K562 (cell line): ENCODE data around the gene KLHL22. TPM values are rescaled to one million over a fixed set of nuclear protein-coding genes. Genes with fewer than 3 reads are reported as not detected.

Source experiments
- ATAC-seq: fragments of 200-7000 bp; cut with Tn5 transposase; 3 replicates; pipeline ENCODE4 v1.9.1; 2020; ENCODE audit warnings: moderate library complexity
- BruUV-seq: library from RNA; stranded (reverse); fragments of 400-500 nt; replicated peaks from 2 replicates; lab custom pipeline; 2021; lab: Mats Ljungman, UMichigan
- CTCF ChIA-PET: fragments of 300-600 bp; formaldehyde crosslinking; extraction: SDS; loops from one replicate; lab custom pipeline; 2021; ENCODE audit warnings: low intra/inter-chr PET ratio; lab: Yijun Ruan, JAX
- POLR2A ChIA-PET: fragments of 300-600, 350-650 bp; sonication (Branson Sonifier 250); formaldehyde crosslinking; extraction: SDS; loops from one replicate; lab custom pipeline; 2021; ENCODE audit warnings: antibody characterized with exemption, inconsistent platforms; lab: Yijun Ruan, JAX
- DNase-seq, 4 experiments: peaks; one replicate each; pipeline versions ENCODE4 v3.0.0 to v3.0.0-alpha.2; 2011 to 2018; ENCODE audit warnings: low spot score in 3 of 4, mixed read lengths in 3 of 4; ENCODE audit errors: extremely low read depth in 1 of 4
- FAIRE-seq: peaks from 2 replicates; lab custom pipeline; 2011; peaks lifted over from hg19 to GRCh38; lab: Jason Lieb, UNC
- H2AFZ ChIP-seq: 2 replicates; pipeline ENCODE4 v1.6.0; 2011; ENCODE audit warnings: low read depth, low read length, control low read depth, inconsistent platforms
- H3K27ac ChIP-seq: fragments of 200-600 bp; 3 replicates; pipeline ENCODE4 v1.8.0; 2011; ENCODE audit warnings: low read depth, mild to moderate bottlenecking, control low read depth, inconsistent platforms, low read length, moderate library complexity, mixed read lengths; ENCODE audit errors: extremely low read depth
- H3K27me3 ChIP-seq, 2 experiments: fragments of 300-600 bp in 1 of 2; 2 replicates in 1 of 2; 3 replicates in 1 of 2; pipeline versions ENCODE4 v1.6.0 to v1.8.0; 2011; ENCODE audit warnings: inconsistent platforms in 2 of 2, low read length in 2 of 2, mild to moderate bottlenecking in 1 of 2, mixed read lengths in 1 of 2, moderate library complexity in 1 of 2; ENCODE audit not compliant: control insufficient read depth in 2 of 2, insufficient read depth in 2 of 2
- H3K36me3 ChIP-seq: fragments of 300-600 bp; 3 replicates; pipeline ENCODE4 v1.8.0; 2011; ENCODE audit warnings: mild to moderate bottlenecking, low read length, inconsistent platforms; ENCODE audit not compliant: control insufficient read depth, insufficient read depth
- H3K4me1 ChIP-seq, 2 experiments: fragments of 200-600 bp in 1 of 2; replicated peaks in 1 of 2; 2 replicates in 1 of 2; 3 replicates in 1 of 2; pipeline versions ENCODE4 v1.5.1 to v1.8.0; 2011; ENCODE audit warnings: inconsistent platforms in 2 of 2, low read length in 2 of 2, mild to moderate bottlenecking in 1 of 2, mixed read lengths in 1 of 2, moderate library complexity in 1 of 2; ENCODE audit not compliant: control insufficient read depth in 2 of 2, insufficient read depth in 2 of 2
- H3K4me2 ChIP-seq: 2 replicates; pipeline ENCODE4 v1.6.1; 2011; ENCODE audit warnings: low read length, control low read depth, inconsistent platforms, mixed read lengths; ENCODE audit not compliant: insufficient read depth
- H3K4me3 ChIP-seq: fragments of 200-600 bp; sonication (generic), shearing (Covaris generic); 2 replicates; pipeline ENCODE4 v1.5.1; 2016; ENCODE audit warnings: control low read depth, inconsistent platforms
- H3K79me2 ChIP-seq: fragments of 200-600 bp; 3 replicates; pipeline ENCODE4 v1.8.0; 2011; ENCODE audit warnings: low read length, inconsistent platforms; ENCODE audit not compliant: control insufficient read depth, insufficient read depth
- H3K9ac ChIP-seq, 2 experiments: 2 replicates each; pipeline versions ENCODE4 v1.6.0 to v1.6.1; 2011; ENCODE audit warnings: low read depth in 2 of 2, low read length in 2 of 2, control low read depth in 1 of 2, inconsistent platforms in 1 of 2, mild to moderate bottlenecking in 1 of 2, mixed read lengths in 1 of 2; ENCODE audit not compliant: insufficient read depth in 1 of 2
- H3K9me1 ChIP-seq: one replicate; pipeline ENCODE4 v1.6.0; 2011; ENCODE audit warnings: inconsistent platforms, mild to moderate bottlenecking, low read length, moderate library complexity; ENCODE audit not compliant: control insufficient read depth, insufficient read depth
- H3K9me3 ChIP-seq: replicated peaks from 2 replicates; pipeline ENCODE4 v1.5.1; 2011; ENCODE audit warnings: low read depth, low read length, inconsistent platforms; ENCODE audit not compliant: control insufficient read depth, insufficient read depth
- H4K20me1 ChIP-seq: replicated peaks from 2 replicates; pipeline ENCODE4 v1.6.1; 2011; ENCODE audit warnings: low read length, inconsistent platforms, mixed read lengths; ENCODE audit not compliant: control insufficient read depth, insufficient read depth
- CBX1 ChIP-seq: sonication (generic); IDR thresholded peaks from 2 replicates; pipeline ENCODE4 v1.6.1; 2016; ENCODE audit warnings: antibody characterized with exemption, low read depth, mild to moderate bottlenecking
- EHMT2 ChIP-seq: fragments of 450-650 bp; IDR thresholded peaks from 2 replicates; pipeline ENCODE4 v1.6.1; 2018; ENCODE audit warnings: antibody characterized with exemption
- NR3C1 ChIP-seq: sonication (generic); formaldehyde crosslinking; IDR thresholded peaks from 2 replicates; pipeline ENCODE4 v1.8.1; 2022; ENCODE audit warnings: missing genetic modification reagents
- RBFOX2 ChIP-seq: fragments of 200-400 bp; formaldehyde crosslinking; IDR thresholded peaks from 2 replicates; pipeline ENCODE4 v1.6.1; 2017; ENCODE audit warnings: low read depth, mild to moderate bottlenecking, low read length, moderate library complexity
- SMARCA4 ChIP-seq: fragments of 450-650 bp; IDR thresholded peaks from 2 replicates; pipeline ENCODE4 v1.6.1; 2016
- SUPT5H ChIP-seq: fragments of 450-650 bp; IDR thresholded peaks from 2 replicates; pipeline ENCODE4 v1.6.1; 2016
- USF1 ChIP-seq: sonication (generic); formaldehyde crosslinking; IDR thresholded peaks from 2 replicates; pipeline ENCODE4 v1.9.0; 2022; ENCODE audit warnings: mild to moderate bottlenecking, missing genetic modification reagents
- WHSC1 ChIP-seq: IDR thresholded peaks from one replicate; pipeline ENCODE4 v1.6.1; 2012; ENCODE audit warnings: low read length, control low read depth, inconsistent platforms
- ZBTB43 ChIP-seq: sonication (generic); formaldehyde crosslinking; IDR thresholded peaks from 2 replicates; pipeline ENCODE4 v1.8.0; 2023; ENCODE audit warnings: mild to moderate bottlenecking, missing genetic modification reagents
- ZNF23 ChIP-seq: fragments of 250-450 bp; sonication (Bioruptor Pico); IDR thresholded peaks from 2 replicates; pipeline ENCODE4 v1.4.0; 2020; ENCODE audit warnings: mild to moderate bottlenecking
- WGBS: fragments of 100-300 bp; shearing (Covaris generic); methylation state at CpG from one replicate; pipeline ENCODE4 v1.1.6; 2016; ENCODE audit warnings: low coverage, mixed read lengths; ENCODE audit not compliant: insufficient coverage; ENCODE audit errors: missing lambda C conversion rate; 5-methylcytosine and 5-hydroxymethylcytosine counted together
- in situ Hi-C: fragments of 300-500 bp; cut with MboI; formaldehyde crosslinking; loops from 4 replicates; pipeline ENCODE4 v1.15.0; 2018; ENCODE audit warnings: inconsistent platforms, mixed read lengths
- intact Hi-C: fragments of 100-400 bp; cut with micrococcal nuclease; formaldehyde crosslinking; loops from 2 replicates; pipeline ENCODE4 v1.14.2; 2022
- polyA plus RNA-seq, 8 experiments: library from polyadenylated mRNA; depleted of rRNA in 4 of 8; stranded (reverse) in 5 of 8; unstranded in 3 of 8; fragments of >200 nt; fragmentation: Nextera tagmentation in 2 of 8; fragmentation: Illumina TruSeq in 1 of 8; extraction: Ambion mirVana in 2 of 8; extraction: Trizol in 1 of 8; gene quantifications; 2 replicates each; pipeline versions ENCODE4 v1.2.1 to v1.2.3, GENCODE V29; 2011 to 2014; ENCODE audit warnings: inconsistent platforms in 1 of 8, missing spikeins in 1 of 8
- total RNA-seq, 7 experiments: library from RNA; depleted of rRNA in 6 of 7; stranded (reverse); fragments of >200 nt in 6 of 7; fragmentation: Illumina TruSeq in 2 of 7; extraction: Trizol in 2 of 7; gene quantifications; 2 replicates each; pipeline versions ENCODE4 v1.2.1 to v1.2.3, GENCODE V29; 2011 to 2021; ENCODE audit warnings: low replicate concordance in 1 of 7
- TF ChIP-seq, protein P1 (sequence below), 2 experiments: IDR thresholded peaks; 2 replicates each; pipeline ENCODE4 v1.6.1; 2012; ENCODE audit warnings: improper control_type of control experiment in 2 of 2, low read depth in 2 of 2, low read length in 2 of 2, borderline replicate concordance in 1 of 2
- TF ChIP-seq, protein P2 (sequence below): fragments of 450-650 bp; IDR thresholded peaks from 2 replicates; pipeline ENCODE4 v1.6.1; 2017; ENCODE audit warnings: mild to moderate bottlenecking, moderate library complexity

The KLHL22 gene
- total and polyA plus RNA-seq, 9 of the 15 experiments (the other 6 are each of a cell fraction or from before 2014, with no cell fraction given): 1.3 to 25.6 (median 15.2) TPM

DNA sequence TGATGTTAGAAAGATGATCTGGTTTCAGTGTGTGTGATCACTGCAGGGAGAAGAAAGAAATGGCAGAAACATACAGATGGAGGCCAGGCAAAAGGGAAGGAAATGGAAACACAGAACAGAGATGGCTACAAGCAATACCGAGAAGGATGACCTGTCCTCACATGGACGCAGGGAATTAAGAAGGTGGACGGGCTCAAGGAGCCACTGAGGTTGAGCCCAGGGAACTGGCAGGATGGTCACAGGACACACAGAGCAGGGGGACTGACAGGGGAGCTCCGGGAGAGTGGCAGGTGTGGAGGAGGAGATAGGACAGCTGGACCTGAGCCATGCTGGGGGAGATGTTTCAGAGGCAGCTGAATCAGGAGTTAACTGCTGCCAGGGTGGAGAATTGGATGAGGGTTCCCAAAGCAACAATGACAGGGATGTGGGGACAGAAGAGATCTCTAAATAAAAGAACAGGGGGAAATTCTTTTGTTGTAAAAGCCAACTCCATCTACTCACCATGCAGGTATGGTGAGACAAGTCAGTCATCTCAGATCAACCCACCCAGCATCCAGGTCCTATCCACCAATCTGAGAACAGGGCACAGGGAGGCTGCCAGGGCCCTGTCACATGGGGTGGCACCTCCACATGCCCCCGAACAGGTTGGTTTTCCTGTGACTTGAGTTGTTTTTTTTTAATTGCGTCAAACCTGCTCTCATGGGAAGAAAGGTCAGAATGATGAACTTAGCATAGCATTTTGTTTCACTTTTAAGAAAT, 26.3 kb downstream of the KLHL22 start (continued):
- TF ChIP-seq, protein P1, sequence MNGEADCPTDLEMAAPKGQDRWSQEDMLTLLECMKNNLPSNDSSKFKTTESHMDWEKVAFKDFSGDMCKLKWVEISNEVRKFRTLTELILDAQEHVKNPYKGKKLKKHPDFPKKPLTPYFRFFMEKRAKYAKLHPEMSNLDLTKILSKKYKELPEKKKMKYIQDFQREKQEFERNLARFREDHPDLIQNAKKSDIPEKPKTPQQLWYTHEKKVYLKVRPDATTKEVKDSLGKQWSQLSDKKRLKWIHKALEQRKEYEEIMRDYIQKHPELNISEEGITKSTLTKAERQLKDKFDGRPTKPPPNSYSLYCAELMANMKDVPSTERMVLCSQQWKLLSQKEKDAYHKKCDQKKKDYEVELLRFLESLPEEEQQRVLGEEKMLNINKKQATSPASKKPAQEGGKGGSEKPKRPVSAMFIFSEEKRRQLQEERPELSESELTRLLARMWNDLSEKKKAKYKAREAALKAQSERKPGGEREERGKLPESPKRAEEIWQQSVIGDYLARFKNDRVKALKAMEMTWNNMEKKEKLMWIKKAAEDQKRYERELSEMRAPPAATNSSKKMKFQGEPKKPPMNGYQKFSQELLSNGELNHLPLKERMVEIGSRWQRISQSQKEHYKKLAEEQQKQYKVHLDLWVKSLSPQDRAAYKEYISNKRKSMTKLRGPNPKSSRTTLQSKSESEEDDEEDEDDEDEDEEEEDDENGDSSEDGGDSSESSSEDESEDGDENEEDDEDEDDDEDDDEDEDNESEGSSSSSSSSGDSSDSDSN (IDR thresholded peaks at IDR 0.05; ENCODE audit: borderline replicate concordance in 1 of 2, low read depth in 2 of 2, low read length in 2 of 2): no peak

GRCh38 chr22:20466659-20467379, 28.8 kb downstream of the KLHL22 start:
- Histone ChIP-seq H3K79me2 (no peaks in the 10 kb centered on the region), H3K4me3 (no peak overlapping the region), H3K9me3 (no peaks in the 10 kb centered on the region), H3K4me1 (peaks cover 7 to 13% of the 10 kb centered on the region in 2 experiments; a peak in 4 of 5 replicates), H3K4me2 (no peak overlapping the region), H3K9ac (peak overlapping the region in 1 of 2 experiments; percentile 10; a peak in 1 of 4 replicates), H3K27me3 (peaks cover 15 to 25% of the 10 kb centered on the region in 2 experiments; a peak in 4 of 5 replicates), H3K9me1 (no peaks in the 10 kb centered on the region), H2AFZ (no peak overlapping the region), H3K36me3 (peaks cover 3% of the 10 kb centered on the region; the same call in 1 of the 3 replicates), H4K20me1 (peaks cover 27% of the 10 kb centered on the region), H3K27ac (no peak overlapping the region)
- intact Hi-C loops: no loop called here
- no peak for DNase-seq
- CTCF ChIA-PET: no interaction called here
- no TSS peak for BruUV-seq
- no peak for FAIRE-seq
- ATAC-seq: no peak
- POLR2A ChIA-PET: interaction anchor here (0.6 to 3.7 kb wide), 5 partner anchors 14 to 59 kb away, joined by 3 to 21 read pairs (median 4); partner anchors contain the start of gene MED15
- 12% methylated on average over 3 of the region's 3 CpGs for WGBS
- in situ Hi-C loops: no loop called here
- TF ChIP-seq SMARCA4 (no peak), ZNF23 (CRISPR knock-in tag) (no peak), ZBTB43 (no peak), NR3C1 (CRISPR knock-in tag) (0 out of 2 replicates have a peak, but pooled peaks have one; percentile 29), USF1 (peak; percentile 39; the same call in 1 of the 2 replicates), WHSC1 (no peak), EHMT2 (no peak), CBX1 (no peak), SUPT5H (no peak), RBFOX2 (no peak)
- TF ChIP-seq, protein P2, sequence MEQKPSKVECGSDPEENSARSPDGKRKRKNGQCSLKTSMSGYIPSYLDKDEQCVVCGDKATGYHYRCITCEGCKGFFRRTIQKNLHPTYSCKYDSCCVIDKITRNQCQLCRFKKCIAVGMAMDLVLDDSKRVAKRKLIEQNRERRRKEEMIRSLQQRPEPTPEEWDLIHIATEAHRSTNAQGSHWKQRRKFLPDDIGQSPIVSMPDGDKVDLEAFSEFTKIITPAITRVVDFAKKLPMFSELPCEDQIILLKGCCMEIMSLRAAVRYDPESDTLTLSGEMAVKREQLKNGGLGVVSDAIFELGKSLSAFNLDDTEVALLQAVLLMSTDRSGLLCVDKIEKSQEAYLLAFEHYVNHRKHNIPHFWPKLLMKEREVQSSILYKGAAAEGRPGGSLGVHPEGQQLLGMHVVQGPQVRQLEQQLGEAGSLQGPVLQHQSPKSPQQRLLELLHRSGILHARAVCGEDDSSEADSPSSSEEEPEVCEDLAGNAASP: no peak
